Chondrocyte (in vitro differentiated cells): ENCODE measurements around the gene SLC25A45. TPM values are rescaled to one million over a fixed set of nuclear protein-coding genes. Genes with fewer than 3 reads are reported as not detected.
A peak's percentile ranks its signal among the peaks of the same experiment; 100 is the strongest.

Experiments used
- DNase-seq: peaks from one replicate; pipeline ENCODE4 v3.0.0; 2021; ENCODE audit warnings: mixed read lengths, low spot score
- H3K27ac Mint-ChIP-seq: one replicate; pipeline ENCODE4 v1.8.0; 2021; ENCODE audit warnings: mild to moderate bottlenecking, moderate library complexity, mixed read lengths; ENCODE audit not compliant: unreplicated experiment
- H3K27me3 Mint-ChIP-seq: 2 replicates; pipeline ENCODE4 v1.8.0; 2021; ENCODE audit warnings: low read depth, mixed read lengths
- H3K36me3 Mint-ChIP-seq: 2 replicates; pipeline ENCODE4 v1.8.0; 2021; ENCODE audit warnings: low read depth, mixed read lengths
- H3K4me1 Mint-ChIP-seq: 2 replicates; pipeline ENCODE4 v1.8.0; 2021; ENCODE audit warnings: low read depth, mild to moderate bottlenecking, mixed read lengths
- H3K4me3 Mint-ChIP-seq: one replicate; pipeline ENCODE4 v1.8.0; 2021; ENCODE audit warnings: mild to moderate bottlenecking, moderate library complexity, mixed read lengths; ENCODE audit not compliant: unreplicated experiment
- H3K9me3 Mint-ChIP-seq: 2 replicates; pipeline ENCODE4 v1.8.0; 2021; ENCODE audit warnings: low read depth, mixed read lengths
- total RNA-seq: library from RNA; stranded (reverse); gene quantifications from 3 replicates; pipeline ENCODE4 v1.2.1, GENCODE V29; 2021
- TF ChIP-seq, protein P1 (sequence below): fragments of 200-600 bp; sonication (generic); IDR thresholded peaks from 2 replicates; pipeline ENCODE4 v1.5.0; 2021; ENCODE audit warnings: antibody characterized with exemption, mild to moderate bottlenecking, moderate library complexity

Gene SLC25A45
- total RNA-seq, 1 donor from 2014 or later: 11.7 TPM

DNA sequence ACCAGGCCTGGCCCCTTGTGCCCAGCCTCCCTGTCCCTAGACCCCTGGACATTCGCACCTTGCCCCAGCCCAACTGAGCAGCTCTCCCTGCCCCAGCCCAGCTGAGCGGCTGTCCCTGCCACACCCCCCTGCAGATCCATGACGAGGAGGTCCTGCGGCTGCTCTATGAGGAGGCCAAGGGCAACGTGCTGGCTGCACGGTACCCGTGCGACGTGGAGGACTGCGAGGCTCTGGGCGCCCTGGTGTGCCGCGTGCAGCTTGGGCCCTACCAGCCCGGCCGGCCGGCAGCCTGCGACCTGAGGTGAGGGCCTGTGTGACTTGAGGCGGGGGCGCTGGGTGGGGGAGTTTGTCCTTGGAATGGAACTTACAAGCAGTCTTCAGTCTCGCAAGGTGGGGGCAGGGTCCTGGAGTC, 11.7 kb upstream of the SLC25A45 start:
- Mint-ChIP-seq H3K27me3 (no peaks in the 10 kb centered on the region), H3K27ac (no peak overlapping the region), H3K4me3 (no peak overlapping the region), H3K36me3 (peaks cover 12% of the 10 kb centered on the region), H3K4me1 (peaks cover 25% of the 10 kb centered on the region), H3K9me3 (no peaks in the 10 kb centered on the region)
- peak; percentile 92 for DNase-seq
- TF ChIP-seq, protein P1, sequence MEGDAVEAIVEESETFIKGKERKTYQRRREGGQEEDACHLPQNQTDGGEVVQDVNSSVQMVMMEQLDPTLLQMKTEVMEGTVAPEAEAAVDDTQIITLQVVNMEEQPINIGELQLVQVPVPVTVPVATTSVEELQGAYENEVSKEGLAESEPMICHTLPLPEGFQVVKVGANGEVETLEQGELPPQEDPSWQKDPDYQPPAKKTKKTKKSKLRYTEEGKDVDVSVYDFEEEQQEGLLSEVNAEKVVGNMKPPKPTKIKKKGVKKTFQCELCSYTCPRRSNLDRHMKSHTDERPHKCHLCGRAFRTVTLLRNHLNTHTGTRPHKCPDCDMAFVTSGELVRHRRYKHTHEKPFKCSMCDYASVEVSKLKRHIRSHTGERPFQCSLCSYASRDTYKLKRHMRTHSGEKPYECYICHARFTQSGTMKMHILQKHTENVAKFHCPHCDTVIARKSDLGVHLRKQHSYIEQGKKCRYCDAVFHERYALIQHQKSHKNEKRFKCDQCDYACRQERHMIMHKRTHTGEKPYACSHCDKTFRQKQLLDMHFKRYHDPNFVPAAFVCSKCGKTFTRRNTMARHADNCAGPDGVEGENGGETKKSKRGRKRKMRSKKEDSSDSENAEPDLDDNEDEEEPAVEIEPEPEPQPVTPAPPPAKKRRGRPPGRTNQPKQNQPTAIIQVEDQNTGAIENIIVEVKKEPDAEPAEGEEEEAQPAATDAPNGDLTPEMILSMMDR: no peak

DNA sequence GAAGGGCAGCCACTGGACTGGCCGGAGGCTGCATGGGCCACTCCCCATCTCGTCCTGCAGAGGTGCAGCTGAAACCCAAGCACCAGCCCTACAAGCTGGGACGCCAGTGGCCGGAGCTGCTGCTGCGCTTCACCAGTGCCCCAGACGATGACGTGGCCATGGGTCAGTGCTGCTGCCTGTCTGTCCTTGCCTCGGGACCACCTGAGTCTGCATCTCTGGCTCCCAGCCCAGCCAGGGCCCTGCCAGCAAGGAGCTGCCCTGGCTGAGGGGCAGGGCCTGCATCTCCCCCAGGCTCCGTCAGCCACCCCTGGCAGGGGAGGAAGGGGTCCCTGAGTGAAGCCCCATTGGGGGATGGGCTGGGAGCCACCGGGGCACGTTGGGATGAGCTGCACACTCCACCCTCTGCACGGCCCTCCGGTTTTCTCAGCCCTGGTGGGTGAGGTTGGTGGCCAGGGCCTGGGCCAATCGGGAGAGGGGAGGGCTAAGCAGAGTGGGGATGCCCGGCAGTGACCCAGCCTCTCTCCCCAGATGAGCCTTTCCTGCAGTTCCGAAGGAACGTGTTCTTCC, 11.2 kb upstream of the SLC25A45 start:
- TF ChIP-seq, protein P1: no peak
- no peak for DNase-seq
- no peaks in the 10 kb centered on the region for H3K27me3 Mint-ChIP-seq
- no peak overlapping the region for H3K4me3 Mint-ChIP-seq
- peaks cover 12% of the 10 kb centered on the region for H3K36me3 Mint-ChIP-seq
- H3K27ac Mint-ChIP-seq: no peak overlapping the region
- no peaks in the 10 kb centered on the region for H3K9me3 Mint-ChIP-seq
- H3K4me1 Mint-ChIP-seq: peaks cover 30% of the 10 kb centered on the region

DNA sequence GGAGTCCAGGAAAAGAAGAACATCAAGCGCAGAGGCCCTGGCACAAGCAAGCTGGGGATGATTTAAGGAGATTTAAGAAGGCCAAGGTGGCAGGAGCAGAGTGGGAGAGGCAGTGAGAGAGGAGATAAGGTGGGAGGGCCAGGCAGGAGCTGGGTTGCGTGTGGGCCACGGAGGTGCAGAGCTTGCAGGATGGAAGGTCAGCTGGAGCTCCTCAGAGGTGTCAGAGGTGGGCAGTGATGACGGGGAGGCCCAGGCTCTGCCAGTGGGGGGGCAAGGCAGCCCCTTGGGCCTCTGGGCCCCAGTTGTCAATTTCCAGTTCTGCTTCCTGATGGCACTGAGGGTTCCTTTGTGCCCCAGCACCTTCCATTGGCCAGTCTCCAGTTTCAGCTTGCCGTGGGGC, 10.5 kb upstream of the SLC25A45 start:
- H3K4me3 Mint-ChIP-seq: no peak overlapping the region
- peaks cover 9% of the 10 kb centered on the region for H3K36me3 Mint-ChIP-seq
- DNase-seq: no peak
- H3K27ac Mint-ChIP-seq: peak overlapping the region; percentile 49
- no peaks in the 10 kb centered on the region for H3K9me3 Mint-ChIP-seq
- TF ChIP-seq, protein P1: no peak
- peaks cover 37% of the 10 kb centered on the region for H3K4me1 Mint-ChIP-seq
- no peaks in the 10 kb centered on the region for H3K27me3 Mint-ChIP-seq

DNA sequence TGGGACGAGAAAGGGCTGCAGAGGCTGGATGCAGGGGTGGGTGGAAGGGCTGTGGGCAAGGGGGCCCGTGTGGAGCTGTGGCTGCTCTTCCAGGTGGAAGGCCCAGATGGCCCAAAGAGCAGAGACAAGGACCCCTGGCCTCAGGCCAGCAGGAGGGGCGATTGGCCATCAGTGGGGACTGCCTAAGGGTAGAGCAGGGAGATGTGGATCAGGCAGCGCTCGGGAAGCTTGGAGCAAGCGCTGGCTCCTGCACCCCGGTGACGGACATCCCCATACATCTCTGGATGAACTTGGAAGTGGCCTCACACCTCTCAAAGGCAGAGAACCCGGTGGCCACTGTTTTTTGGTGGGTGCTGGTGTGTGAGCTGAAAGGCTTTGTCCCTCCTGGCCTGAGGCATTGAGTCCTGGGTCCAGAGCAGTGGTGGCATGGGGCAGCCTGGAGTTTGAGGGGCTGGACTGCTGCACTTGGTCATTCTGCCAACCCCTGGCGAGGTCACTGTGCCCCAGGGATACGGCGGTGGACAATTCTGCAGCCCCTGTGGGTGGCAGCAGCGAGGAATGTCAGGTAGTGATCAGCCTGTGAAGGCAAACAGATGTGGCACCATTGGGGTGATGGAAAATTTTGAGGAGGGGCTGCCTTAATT, 9.9 kb upstream of the SLC25A45 start:
- Mint-ChIP-seq H3K27me3 (no peaks in the 10 kb centered on the region), H3K27ac (no peak overlapping the region), H3K36me3 (peaks cover 7% of the 10 kb centered on the region), H3K4me1 (peaks cover 43% of the 10 kb centered on the region), H3K4me3 (no peak overlapping the region), H3K9me3 (no peaks in the 10 kb centered on the region)
- TF ChIP-seq, protein P1: no peak
- DNase-seq: no peak

DNA sequence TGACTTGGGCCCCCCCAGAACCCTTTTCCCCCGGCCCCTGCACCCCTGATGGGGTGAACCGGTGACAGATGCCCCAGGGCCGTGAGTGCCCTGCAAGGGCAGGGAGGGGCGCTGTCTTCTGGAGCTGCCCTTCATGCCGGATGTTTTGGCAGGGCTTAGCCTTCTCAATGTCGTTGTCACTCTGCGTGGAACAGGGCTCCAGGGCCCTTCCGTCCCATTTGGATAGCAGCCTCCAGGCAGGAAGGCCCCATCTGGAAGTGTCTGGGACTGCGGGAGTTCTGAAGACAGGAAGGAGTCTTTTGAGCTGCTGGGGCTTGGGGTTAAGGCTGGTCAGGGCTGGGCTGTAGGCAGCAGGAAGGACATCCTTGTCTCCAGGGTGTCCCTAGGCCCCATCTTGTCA, 8.6 kb upstream of the SLC25A45 start:
- peak overlapping the region; percentile 87 for H3K27ac Mint-ChIP-seq
- H3K4me3 Mint-ChIP-seq: peak overlapping the region; percentile 63
- no peaks in the 10 kb centered on the region for H3K9me3 Mint-ChIP-seq
- no peaks in the 10 kb centered on the region for H3K27me3 Mint-ChIP-seq
- no peak for DNase-seq
- peaks cover 4% of the 10 kb centered on the region for H3K36me3 Mint-ChIP-seq
- H3K4me1 Mint-ChIP-seq: peaks cover 51% of the 10 kb centered on the region
- TF ChIP-seq, protein P1: peak; percentile 32
